Activated T-cell treated with anti-CD3 and anti-CD28 coated beads, Interleukin-2, amount 50 U/mL, for 48 hours (primary cell): ENCODE data around the gene FAM180B.
"Not testable (repeated sequence)": the region's sequence is repeated elsewhere in the genome, so short reads cannot be mapped to it uniquely, and the experiment has no call there.

Experiments
- DNase-seq, 2 experiments: peaks; one replicate each; pipeline ENCODE4 v3.0.0-alpha.2; 2020

FAM180B gene, protein sequence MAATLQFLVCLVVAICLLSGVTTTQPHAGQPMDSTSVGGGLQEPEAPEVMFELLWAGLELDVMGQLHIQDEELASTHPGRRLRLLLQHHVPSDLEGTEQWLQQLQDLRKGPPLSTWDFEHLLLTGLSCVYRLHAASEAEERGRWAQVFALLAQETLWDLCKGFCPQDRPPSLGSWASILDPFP

DNA sequence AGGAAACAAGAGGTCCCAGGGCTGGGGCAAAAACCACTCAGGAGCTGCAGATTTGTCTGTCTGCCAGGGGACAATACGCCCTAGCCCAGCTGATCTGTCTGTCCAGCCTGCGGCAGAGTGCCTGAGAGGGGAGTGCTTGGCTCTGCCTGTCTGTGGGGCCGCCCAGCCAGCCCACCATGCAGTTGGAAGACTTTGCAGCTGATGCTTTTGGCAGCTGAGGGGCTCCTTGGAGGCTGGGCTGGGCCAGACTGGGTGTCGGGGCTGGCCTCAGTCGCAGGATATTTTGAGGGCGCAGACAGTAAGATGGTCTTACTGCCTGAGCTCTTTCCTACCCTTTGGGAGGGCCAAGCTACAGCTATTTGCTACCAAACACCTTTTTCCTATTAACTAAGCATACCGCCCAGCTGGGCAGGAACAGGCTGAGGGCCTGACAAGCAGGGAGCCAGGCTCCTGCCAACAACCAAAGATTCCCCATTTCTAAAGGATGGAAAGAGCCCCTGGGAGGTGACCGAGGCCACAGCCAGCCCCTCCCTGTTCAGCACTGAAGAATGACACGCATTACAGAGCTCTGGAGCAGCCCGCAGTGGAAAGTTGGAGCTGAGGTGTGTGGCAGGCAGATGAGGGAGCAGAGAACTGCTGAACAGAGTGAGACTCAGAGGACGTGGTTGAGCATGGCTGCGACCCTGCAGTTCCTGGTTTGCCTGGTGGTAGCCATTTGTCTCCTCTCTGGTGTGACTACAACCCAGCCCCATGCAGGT lies at the start of gene FAM180B:
FAM180B (plus strand) TSS at position 581 of the 758 bp plus-strand sequence; CDS start at position 672, 91 bp downstream.
- no peak for DNase-seq

DNA sequence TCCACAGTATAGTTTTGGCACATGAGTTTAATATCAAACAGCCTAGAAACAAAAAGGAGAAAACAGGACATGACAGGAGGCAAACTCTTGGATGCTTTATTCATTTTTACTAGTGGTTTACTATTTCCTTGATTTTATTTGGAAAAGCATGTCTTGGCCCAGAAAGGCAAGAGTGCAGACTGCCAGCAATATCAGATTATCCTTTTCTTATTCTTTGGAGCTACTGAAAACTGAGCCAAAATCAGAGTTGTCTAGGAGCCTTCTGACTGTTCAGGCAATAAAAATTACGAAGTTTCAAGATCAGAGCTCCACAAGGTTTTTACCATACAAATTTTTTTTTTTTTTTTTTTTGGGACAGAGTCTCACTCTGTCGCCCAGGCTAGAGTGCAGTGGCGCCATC lies 49.6 kb upstream of the FAM180B start:
- DNase-seq: no peak

DNA sequence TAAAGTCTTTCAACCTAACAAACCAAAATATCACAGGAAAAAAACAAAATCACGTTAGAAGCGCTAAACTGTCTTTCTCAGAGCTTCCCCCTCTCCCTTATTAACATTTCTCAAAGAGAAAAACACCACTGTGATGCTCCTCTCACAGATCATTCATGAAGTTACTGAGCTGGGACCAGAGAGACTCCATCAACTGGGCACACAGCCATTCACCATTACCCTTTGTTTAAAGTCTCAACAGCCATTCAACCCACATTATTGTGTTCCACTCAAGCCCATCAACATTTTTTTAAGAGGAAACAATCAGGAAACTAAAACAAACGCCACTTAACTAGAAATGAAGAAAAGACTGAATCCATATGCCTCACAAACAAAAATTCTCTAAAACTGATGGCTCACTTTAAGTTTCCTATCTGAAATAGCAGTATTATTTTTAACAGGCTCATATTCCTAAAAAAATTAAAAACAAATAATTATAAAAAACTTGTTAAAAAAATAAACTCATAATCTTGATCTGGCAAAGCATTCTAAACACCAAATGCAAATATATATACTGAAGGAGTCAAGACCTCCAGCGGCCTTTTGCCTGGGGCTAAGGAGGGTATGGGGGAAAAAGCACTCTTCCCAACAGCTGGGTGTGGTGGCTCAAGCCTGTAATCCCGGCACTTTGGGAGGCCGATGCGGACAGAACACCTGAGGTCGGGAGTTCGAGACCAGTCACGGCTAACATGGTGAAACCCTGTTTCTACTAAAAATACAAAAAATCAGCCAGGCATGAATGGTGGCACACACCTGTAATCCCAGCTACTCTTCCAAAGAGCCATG lies 47.5 kb upstream of the FAM180B start:
- no peak for DNase-seq

DNA sequence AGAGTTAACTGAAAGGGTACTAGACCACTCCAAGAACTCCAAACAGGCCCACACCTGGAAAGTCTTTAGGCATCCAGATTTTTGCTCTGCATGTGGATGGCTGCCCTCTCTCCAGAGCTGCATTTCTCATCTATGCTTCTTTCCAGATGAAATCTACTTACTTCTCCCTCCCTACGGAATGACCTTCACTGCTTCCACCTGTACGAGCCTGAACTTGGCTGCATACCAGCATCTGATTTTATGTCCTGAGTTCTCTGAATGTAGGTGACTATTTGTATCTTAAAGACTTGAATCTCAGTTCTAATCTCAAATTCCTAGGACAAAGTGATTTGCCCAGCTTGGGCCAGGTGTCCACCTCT lies 46.8 kb upstream of the FAM180B start:
- no peak for DNase-seq

DNA sequence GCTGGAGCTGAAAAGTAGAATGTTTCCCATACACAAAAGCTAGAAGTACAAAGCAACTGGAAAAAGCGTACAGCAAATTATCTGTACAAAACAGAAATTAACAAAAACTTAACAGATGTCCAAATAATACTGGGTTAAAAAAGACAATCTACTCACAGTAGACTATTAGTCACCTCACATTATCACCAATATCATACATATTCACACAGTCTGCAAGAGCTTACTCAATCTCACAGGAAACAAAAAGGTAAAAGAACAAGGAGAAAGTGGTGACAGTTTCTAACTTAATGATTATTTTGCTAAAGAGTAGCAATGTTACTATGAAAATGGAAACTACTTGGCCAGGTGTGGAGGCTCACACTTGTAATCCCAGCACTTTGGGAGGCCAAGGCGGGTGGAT lies 45.4 kb upstream of the FAM180B start:
- no peak for DNase-seq

DNA sequence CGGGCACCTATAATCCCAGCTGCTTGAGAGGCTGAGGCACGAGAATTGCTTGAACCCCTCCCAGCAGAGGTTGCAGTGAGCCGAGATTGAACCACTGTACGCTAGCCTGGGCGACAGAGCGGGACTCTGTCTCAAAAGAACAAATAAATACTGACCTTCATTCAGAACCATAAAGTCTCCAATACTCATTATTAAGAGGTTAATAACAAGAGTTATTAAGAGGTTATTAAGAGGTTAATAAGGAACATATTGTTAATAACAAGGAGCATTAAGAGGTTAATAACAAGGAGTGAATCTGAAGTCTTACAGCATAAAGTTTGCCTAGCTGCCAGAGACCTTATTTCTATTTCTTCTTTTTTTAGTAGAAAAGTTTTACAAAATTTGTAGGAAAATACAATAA lies 41.2 kb upstream of the FAM180B start:
- no peak for DNase-seq

DNA sequence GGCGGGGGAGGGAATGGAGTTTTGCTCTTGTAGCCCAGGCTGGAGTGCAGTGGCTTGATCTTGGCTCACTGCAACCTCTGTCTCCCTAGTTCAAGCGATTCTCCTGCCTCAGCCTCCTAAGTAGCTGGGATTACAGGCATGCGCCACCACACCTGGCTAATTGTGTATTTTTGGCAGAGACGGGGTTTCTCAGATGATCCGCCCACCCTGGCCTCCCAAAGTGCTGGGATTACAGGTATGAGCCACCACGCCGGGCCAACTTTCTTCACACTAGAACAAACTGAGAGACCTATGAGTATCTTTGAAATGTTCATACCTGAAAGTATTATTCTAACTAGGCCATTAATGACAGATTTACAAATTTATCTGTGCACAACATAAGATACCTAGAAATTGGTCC lies 40.2 kb upstream of the FAM180B start:
- not testable (repeated sequence) for DNase-seq

DNA sequence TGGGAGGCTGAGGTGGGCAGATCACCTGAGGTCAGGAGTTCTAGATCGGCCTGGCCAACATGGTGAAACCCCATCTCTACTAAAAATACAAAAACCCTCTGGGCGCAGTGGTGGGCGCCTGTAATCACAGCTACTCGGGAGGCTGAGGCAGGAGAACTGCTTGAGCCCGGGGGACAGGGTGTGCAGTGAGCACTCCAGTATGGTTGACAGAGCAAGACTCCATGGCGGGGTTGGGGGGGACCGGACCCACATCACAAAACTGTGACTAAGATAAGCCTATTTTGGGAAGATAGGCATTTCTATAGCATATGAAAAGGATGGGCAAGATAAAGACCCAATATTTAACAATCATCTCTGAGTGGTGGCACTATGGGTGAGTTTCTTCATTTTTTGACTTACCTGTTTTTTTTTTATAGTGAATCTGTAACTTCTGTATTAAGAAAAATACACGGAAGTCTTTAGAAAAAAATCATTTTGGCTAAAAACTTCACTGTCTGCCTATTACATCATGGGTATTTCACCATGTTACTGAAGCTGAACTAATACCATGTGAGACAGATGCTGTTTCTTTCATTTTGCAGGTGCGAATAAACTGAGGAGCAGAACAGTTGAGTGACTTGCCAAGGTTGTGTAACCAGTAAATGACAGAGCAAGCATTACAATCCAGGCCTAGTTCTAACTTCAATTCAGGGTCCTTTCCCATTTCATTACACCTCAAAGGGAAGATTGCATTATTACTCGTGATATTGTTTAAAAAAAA lies 36.0 kb upstream of the FAM180B start:
- no peak for DNase-seq

DNA sequence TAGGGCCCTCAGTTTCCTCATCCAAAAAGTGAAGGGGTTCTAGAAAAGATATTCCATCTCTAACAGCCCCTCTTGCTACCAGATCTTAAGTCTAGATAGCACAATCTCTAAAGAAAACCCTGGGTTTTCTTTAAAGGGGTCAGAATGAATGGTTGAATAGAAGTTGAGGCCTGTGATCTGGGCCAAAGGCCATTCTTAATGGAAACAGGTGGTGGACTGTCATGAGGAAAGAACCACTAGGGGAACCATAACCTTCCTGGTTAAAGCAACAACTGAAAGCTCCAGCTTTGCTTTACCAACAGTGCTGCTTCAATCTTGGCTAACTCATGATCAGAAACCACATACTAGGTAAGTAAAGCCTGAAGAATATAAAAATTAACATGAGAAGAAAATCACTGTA lies 35.4 kb upstream of the FAM180B start:
- DNase-seq: no peak

DNA sequence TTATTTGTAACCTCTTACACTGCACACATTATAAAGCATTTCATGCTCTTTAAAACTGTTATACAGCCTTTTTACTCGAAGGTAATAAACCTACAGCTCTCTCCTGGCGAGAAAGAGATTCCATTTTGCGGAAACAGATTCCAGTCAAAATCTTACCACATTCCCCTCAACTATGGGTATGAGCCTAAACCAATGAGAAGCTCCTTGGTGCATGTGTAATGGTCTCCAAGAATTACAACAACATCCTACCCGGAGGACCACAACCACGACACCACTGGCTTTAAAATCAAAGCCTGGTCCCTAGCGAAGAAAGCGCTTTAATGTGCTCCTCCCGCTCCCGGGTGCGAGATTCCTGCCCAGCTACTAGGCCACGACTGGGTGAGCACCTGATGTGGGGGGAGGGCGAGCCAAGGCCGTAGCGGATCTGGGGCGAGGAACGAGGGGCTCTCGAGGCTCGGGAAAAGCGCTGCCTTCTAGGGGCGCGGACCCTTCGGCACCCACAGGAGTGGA lies 34.4 kb upstream of the FAM180B start:
- no peak for DNase-seq

DNA sequence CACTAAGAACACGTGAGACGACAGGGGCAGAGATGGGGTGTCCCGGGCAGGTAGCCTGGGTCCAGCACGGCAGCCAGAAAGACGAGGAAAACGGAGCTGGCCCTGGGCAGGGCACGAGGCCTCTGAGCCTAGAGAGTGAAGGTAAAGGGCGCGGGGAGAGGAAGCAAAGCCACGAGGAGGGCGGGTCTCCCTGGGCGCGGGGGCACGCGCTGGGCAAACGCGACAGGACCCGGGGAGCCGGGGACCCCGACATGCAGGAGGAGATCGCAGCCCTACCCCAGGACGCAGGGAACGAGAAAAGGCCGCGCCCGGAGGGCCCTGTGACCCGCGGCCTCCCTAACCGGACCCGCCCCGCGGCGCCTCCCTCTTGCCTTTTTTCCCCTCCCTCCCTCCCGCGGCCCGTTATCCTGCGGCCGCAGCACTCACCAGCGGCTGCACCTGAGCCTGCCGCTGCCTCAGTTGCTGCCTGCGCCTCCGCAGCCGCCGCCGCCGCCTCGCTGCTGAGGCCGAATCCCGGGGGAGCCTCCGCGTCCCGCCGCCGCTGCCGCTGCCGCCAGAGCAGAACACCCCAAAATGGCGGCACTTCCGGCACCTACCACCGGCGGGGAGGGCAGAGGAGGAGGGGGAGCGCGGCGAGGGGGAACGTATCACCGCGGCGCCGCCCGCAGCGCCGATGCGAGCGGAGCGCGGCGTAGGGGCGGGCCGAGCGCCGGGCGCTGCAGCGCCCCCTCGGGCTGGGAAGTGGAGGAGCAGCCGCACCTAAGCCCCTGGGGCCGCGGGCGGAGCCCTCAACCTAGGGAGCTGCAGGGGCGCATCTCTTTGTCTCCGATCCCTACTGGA lies 33.7 kb upstream of the FAM180B start, which contains the start of gene CELF1:
CELF1 (minus strand) TSS at position 567 of the 840 bp plus-strand sequence. CDS start 53,609 bp downstream, outside the sequence.
- peak; percentile 94 to 96 for DNase-seq

DNA sequence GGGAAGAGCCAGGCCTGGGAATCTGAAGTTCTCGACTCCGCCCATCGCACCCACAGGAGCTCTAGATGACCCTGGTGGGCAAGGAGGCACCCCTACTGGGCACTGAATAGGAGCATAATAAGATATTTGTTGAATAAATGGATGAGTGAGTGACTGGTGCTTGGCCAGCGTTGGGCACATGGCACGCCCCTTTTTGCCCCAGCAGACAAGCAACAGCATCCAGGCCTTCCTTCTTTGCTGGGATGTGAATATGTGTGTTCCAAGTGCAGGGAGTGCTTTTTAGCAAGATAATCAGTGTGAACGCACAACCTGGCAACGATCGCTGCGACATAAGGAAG lies 33.1 kb upstream of the FAM180B start:
- no peak for DNase-seq

DNA sequence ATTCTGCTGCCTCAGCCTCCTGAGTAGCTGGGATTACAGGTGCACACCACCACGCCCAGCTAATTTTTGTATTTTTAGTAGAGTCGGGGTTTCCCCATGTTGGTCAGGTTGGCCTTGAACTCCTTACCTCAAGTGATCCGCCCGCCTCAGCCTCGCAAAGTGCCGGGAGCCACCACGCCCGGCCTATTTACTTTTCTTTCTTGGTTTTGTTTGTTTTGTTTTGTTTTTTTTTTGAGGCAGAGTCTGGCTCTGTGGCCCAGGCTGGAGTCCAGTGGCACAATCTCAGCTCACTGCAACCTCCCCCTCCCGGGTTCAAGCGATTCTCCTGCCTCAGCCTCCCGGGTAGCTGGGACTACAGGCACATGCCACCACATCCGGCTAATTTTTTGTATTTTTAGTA lies 29.5 kb upstream of the FAM180B start:
- DNase-seq: not testable (repeated sequence)

DNA sequence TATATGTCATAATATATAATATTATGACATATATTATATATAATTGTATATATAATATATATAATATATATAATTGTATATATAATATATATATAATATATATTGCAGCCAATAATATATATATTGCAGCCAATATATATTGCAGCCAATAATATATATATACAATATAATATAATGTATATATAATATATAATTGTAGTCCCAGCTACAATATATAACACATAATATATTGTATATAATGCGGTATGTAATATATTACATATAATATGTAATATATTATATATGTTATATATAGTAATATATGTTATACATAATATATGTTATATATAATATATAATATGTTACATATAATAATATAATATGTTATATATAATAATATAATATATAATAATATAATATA lies 27.8 kb upstream of the FAM180B start:
- DNase-seq: no peak

DNA sequence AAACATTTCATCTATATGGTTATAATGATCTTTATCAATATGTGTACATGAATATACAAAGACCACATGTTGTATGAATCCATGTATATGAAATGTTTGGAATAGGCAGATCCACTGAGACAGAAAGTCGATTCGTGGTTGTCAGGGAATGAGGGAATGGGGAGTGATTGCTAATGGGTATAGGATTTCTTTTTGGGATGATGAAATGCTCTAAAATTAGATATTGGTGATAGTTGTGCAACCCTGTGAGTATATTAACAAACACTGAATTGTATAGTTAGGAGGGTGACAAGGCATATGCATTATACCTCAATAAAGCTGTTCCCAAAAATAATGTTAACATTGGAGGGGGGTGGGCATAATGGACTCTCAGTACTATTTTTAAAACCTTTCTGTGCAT lies 26.1 kb upstream of the FAM180B start:
- DNase-seq: no peak

DNA sequence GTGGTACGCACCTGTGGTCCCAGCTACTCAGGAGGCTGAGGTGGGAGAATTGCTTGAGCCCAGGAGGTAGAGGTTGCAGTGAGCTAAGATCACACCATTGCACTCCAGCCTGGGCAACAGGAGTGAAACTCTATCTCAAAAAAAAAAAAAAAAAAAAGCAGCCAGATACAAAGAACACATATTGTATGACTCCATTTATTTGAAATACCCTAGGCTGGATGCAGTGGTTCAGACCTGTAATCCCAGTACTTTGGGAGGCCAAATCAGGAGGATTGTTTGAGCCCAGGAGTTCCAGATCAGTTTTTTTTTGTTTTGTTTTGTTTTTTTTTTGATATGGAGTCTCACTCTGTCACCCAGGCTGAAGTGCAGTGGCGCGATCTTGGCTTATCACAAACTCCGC lies 24.1 kb upstream of the FAM180B start:
- not testable (repeated sequence) for DNase-seq

DNA sequence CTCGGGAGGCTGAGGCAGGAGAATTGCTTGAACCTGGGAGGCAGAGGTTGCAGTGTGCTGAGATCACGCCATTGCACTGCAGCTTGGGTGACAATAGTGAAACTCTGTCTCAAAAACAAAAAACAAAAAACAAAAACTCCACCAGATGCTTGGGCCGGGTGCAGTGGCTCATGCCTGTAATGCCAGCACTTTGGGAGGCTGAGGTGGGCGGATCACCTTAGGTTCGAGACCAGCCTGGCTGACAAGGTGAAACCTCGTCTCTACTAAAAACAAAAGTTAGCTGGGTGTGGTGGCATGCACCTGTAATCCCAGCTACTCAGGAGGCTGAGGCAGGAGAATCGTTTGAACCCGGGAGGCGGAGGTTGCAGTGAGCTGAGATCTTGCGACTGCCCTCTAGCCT lies 22.1 kb upstream of the FAM180B start:
- not testable (repeated sequence) for DNase-seq

DNA sequence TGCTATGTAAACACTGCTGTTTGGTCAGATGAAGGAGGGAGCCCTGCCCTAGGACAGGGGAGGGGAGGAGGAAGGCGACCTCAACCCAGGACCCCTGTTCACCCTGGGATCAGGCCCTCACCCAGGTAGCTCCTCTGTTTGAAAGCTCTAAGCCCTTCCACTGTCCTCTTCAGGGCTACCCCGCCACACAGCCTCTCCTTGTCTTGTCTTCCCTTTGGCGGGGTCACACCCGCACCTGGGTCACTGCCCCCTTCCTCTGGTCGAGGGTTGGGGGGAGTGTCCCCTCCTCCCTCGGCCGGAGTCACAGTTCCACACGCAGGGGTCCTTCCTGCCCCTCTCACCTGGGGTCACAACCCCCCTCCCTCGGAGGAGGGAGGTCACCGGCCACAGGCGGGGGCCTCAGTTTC lies 21.5 kb upstream of the FAM180B start:
- no peak for DNase-seq

DNA sequence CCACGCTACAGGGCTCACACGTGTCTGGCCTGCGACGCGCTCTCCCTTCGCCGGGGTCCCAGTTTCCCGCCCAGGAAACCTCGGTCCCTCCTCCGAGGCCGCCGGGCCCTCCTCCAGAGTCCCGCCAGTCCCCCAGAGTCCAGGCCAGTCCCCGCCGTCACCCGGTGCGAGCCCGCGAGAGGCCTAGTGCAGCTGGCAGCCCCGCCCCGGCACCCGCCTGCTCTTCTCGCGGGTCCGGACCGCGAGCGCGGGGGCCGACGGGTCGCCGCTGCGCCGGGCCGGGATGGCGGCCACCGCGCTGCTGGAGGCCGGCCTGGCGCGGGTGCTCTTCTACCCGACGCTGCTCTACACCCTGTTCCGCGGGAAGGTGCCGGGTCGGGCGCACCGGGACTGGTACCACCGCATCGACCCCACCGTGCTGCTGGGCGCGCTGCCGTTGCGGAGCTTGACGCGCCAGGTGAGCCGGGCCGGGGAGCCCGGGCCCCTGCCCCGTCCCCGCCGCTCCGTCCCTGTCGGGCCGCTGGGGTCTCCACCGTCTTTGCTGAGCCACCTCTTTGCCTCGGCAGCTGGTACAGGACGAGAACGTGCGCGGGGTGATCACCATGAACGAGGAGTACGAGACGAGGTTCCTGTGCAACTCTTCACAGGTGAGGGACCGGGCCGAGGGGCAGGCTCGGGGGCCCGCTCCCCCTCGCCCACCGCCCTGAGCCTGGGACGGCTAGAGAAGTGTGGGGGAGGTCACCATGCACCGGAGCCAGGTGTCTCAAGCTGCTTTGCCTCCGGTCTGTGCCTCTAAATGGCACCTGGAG lies 20.9 kb upstream of the FAM180B start, which contains the start of gene PTPMT1:
PTPMT1 (plus strand) TSS at position 260 of the 809 bp plus-strand sequence; CDS start at position 284, 24 bp downstream.
- peak; percentile 77 to 83 for DNase-seq

DNA sequence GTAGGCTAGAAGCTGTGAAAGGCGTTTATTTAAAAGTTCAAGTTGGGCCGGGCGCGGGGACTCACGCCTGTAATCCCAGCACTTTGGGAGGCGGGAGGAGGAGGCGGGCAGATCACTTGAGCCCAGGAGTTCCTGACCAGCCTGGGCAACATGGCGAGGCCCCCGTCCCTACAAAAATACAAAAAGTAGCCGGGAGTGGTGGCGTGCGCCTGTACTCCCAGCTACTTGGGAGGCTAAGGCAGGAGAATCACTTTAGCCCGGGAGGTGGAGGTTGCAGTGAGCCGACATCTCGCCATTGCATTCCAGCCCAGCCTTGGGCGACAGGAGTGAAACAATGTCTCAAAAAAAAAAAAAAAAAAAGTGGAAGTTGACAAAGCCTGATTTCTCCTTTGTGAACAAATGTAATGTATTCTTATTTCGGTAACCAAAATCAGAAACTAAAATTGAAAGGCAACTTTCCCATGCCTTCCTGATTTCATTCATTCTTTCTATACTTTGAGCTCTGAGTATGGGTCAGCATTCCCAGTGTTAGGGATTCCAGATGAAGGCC lies 20.3 kb upstream of the FAM180B start:
- DNase-seq: no peak

DNA sequence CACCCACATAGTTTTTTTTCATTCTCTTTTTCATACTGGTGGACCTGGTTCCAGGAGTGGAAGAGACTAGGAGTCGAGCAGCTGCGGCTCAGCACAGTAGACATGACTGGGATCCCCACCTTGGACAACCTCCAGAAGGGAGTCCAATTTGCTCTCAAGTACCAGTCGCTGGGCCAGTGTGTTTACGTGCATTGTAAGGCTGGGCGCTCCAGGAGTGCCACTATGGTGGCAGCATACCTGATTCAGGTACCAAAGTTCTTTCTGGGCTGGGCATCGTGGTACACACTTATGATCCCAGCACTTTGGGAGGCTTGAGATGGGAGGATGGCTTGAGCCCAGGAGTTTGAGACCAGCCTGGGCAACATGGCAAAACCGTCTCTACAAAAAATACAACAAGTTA lies 16.8 kb upstream of the FAM180B start:
- DNase-seq: no peak
